Neuronal stem cell (in vitro differentiated cells): ENCODE measurements around the gene PEX16.

Experiments
- DNase-seq: peaks from one replicate; pipeline ENCODE4 v3.0.0-alpha.2; 2013; ENCODE audit warnings: low spot score
- H2AFZ ChIP-seq: one replicate; pipeline ENCODE4 v1.6.1; 2013; ENCODE audit warnings: mild to moderate bottlenecking, low read length, inconsistent platforms
- H2AK5ac ChIP-seq: 2 replicates; pipeline ENCODE4 v1.6.1; 2013; ENCODE audit warnings: low read depth, mild to moderate bottlenecking, inconsistent platforms, low read length, moderate library complexity, mixed read lengths
- H2BK120ac ChIP-seq: 2 replicates; pipeline ENCODE4 v1.6.1; 2013; ENCODE audit warnings: low read depth, mild to moderate bottlenecking, inconsistent platforms, low read length, moderate library complexity, mixed read lengths
- H2BK12ac ChIP-seq: one replicate; pipeline ENCODE4 v1.6.1; 2013; ENCODE audit warnings: low read length, inconsistent platforms
- H2BK15ac ChIP-seq: 2 replicates; pipeline ENCODE4 v1.6.1; 2013; ENCODE audit warnings: mild to moderate bottlenecking, low read length, inconsistent platforms, mixed read lengths
- H2BK5ac ChIP-seq: one replicate; pipeline ENCODE4 v1.6.1; 2013; ENCODE audit warnings: inconsistent platforms, mild to moderate bottlenecking, low read length, moderate library complexity
- H3K14ac ChIP-seq: one replicate; pipeline ENCODE4 v1.6.1; 2013; ENCODE audit warnings: low read length, inconsistent platforms
- H3K18ac ChIP-seq: 2 replicates; pipeline ENCODE4 v1.6.1; 2013; ENCODE audit warnings: low read length, inconsistent platforms
- H3K23ac ChIP-seq: 2 replicates; pipeline ENCODE4 v1.6.1; 2013; ENCODE audit warnings: low read depth, mild to moderate bottlenecking, mixed read lengths, low read length, inconsistent platforms; ENCODE audit not compliant: poor library complexity
- H3K27ac ChIP-seq: replicated peaks from 3 replicates; pipeline ENCODE4 v1.5.1; 2013; ENCODE audit warnings: low read length, inconsistent platforms
- H3K27me3 ChIP-seq, 3 experiments: 2 replicates each; pipeline ENCODE4 v1.6.1; 2013; ENCODE audit warnings: low read length in 3 of 3, mild to moderate bottlenecking in 2 of 3, inconsistent platforms in 1 of 3, low read depth in 1 of 3, mixed read lengths in 1 of 3, moderate library complexity in 1 of 3; ENCODE audit not compliant: control insufficient read depth in 3 of 3, insufficient read depth in 3 of 3
- H3K36me3 ChIP-seq, 2 donors: replicated peaks in 1 of 2; 2 replicates each; pipeline ENCODE4 v1.6.1; 2013; ENCODE audit warnings: low read length in 2 of 2; ENCODE audit not compliant: control insufficient read depth in 2 of 2, insufficient read depth in 2 of 2
- H3K4ac ChIP-seq: 2 replicates; pipeline ENCODE4 v1.6.1; 2013; ENCODE audit warnings: inconsistent platforms, mild to moderate bottlenecking, low read length, moderate library complexity
- H3K4me1 ChIP-seq, 2 donors: 1 replicate in 1 of 2; 2 replicates in 1 of 2; pipeline ENCODE4 v1.6.1; 2013; ENCODE audit warnings: low read length in 2 of 2, low read depth in 1 of 2; ENCODE audit not compliant: control insufficient read depth in 2 of 2, insufficient read depth in 1 of 2
- H3K4me2 ChIP-seq: one replicate; pipeline ENCODE4 v1.6.1; 2013; ENCODE audit warnings: mild to moderate bottlenecking, low read length, inconsistent platforms; ENCODE audit not compliant: insufficient read depth, poor library complexity, severe bottlenecking
- H3K4me3 ChIP-seq, 2 donors: 2 replicates each; pipeline ENCODE4 v1.5.1; 2013; ENCODE audit warnings: low read length in 2 of 2, mild to moderate bottlenecking in 2 of 2, inconsistent platforms in 1 of 2, moderate library complexity in 1 of 2
- H3K79me1 ChIP-seq: one replicate; pipeline ENCODE4 v1.6.1; 2013; ENCODE audit warnings: low read depth, mild to moderate bottlenecking, inconsistent platforms, low read length, moderate library complexity
- H3K9ac ChIP-seq: one replicate; pipeline ENCODE4 v1.6.1; 2013; ENCODE audit warnings: mild to moderate bottlenecking, low read depth, low read length, inconsistent platforms; ENCODE audit not compliant: poor library complexity
- H3K9me3 ChIP-seq, 2 donors: replicated peaks in 1 of 2; 2 replicates each; pipeline versions ENCODE3 to v1.6.1; 2013; ENCODE audit warnings: low read length in 2 of 2, mild to moderate bottlenecking in 2 of 2, inconsistent platforms in 1 of 2, low read depth in 1 of 2, mixed read lengths in 1 of 2, moderate library complexity in 1 of 2; ENCODE audit not compliant: control insufficient read depth in 2 of 2, insufficient read depth in 1 of 2
- H4K8ac ChIP-seq: one replicate; pipeline ENCODE4 v1.6.1; 2013; ENCODE audit warnings: low read depth, mild to moderate bottlenecking, inconsistent platforms, low read length, moderate library complexity
- H4K91ac ChIP-seq: one replicate; pipeline ENCODE4 v1.6.1; 2013; ENCODE audit warnings: low read length, low read depth, mild to moderate bottlenecking, inconsistent platforms; ENCODE audit not compliant: poor library complexity
- WGBS, 2 donors: extraction: QIAGEN DNeasy Blood & Tissue Kit; methylation state at CpG; one replicate each; pipeline ENCODE4 v1.1.7; 2013; ENCODE audit warnings: missing lambda C conversion rate in 2 of 2, mixed read lengths in 1 of 2; ENCODE audit not compliant: insufficient read length in 2 of 2, insufficient replicate concordance in 1 of 2; ENCODE audit errors: extremely low coverage in 2 of 2; 5-methylcytosine and 5-hydroxymethylcytosine counted together

The PEX16 gene

DNA sequence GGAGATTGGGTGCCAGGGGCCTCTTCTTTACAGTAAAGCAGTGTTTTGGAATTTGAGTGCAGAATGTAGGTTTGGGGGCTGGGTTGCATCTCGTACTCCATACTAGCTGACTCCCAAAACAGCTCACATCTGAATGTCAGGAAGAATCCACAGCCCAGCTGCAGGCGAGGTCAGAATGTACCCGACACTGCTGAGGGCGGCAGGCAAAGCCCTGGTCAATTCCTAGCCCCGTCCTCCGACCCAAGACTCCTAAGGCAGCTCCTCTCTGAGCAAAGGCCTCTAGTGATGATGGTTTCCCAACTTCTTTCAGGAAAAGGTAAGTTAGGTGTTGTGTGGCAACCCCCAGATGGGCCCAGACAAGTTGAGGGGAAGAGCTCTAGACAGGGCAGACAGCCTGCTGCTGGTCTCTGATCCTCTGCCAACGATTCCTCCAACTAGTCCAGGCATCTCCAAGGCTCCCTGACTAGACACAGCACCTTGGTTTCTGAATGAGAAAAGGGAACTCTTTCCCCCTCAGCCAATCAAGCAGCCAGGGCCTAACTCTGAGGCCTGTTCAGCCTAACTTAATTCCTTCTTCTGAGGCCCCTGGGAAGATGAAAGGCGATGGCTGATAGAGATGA is 13.4 kb upstream of the PEX16 start:
- Histone ChIP-seq H2BK120ac (no peak overlapping the region), H3K23ac (no peak overlapping the region), H2BK5ac (no peak overlapping the region), H3K27me3 (peaks cover 0 to 1% (median 0%) of the 10 kb centered on the region in 3 experiments), H3K36me3 (peaks cover 27 to 49% of the 10 kb centered on the region in 2 donors), H3K4me1 (no peaks in the 10 kb centered on the region), H2AK5ac (no peak overlapping the region), H2BK12ac (no peak overlapping the region), H2AFZ (no peak overlapping the region), H4K8ac (no peak overlapping the region), H3K9ac (no peak overlapping the region), H3K27ac (no peak overlapping the region), H2BK15ac (no peak overlapping the region), H3K14ac (no peak overlapping the region), H3K4me2 (no peak overlapping the region), H4K91ac (no peak overlapping the region), H3K4me3 (no peak overlapping the region), H3K9me3 (peaks cover 0 to 2% of the 10 kb centered on the region in 2 donors), H3K79me1 (peaks cover 7% of the 10 kb centered on the region), H3K4ac (no peak overlapping the region), H3K18ac (no peak overlapping the region)
- DNase-seq, result no peak
- WGBS, 2 donors, result no CpG with 5 or more reads among the region's 8 CpGs

DNA sequence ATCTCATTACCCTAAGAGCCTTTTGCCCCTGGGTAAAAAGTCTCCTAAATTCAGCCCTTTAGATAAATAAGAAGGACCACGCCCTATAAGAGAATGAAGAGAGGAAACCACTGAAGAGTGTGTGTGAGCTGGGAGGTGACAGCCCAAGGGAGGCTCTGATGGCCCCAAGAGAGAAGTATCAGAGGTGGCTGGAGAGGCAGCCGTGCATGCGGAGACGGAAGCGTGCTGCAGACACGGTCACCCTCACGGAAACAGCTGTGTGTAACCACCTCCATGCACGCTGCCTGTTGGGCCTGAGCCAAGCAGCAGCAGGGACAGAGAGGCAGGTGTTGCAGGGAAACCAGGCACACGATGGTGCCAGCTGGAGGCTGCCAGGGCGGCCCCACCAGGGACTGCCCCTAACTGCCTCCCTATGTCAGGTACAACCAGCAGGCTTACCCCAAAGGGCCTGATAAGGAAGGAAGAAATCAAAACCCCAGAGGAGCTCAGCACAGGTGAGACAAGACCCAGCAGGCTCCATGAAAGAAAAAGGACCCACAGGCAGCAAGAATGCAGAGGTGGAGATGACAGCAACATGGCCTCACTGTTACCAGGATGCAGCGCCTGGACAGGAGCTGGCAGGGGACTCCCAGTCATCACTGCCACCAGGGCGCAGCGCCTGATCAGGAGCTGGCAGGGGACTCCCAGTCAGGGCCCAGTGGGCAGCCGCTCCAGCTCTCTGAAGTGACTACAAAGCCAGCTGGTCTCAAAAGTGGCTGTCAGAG is 12.5 kb upstream of the PEX16 start:
- Histone ChIP-seq H3K4me2 (no peak overlapping the region), H3K9ac (no peak overlapping the region), H2BK15ac (no peak overlapping the region), H2BK12ac (no peak overlapping the region), H4K91ac (no peak overlapping the region), H3K9me3 (peaks cover 0 to 2% of the 10 kb centered on the region in 2 donors), H4K8ac (peak overlapping the region; percentile 31), H3K4me3 (no peak overlapping the region), H3K18ac (peak overlapping the region; percentile 27), H2BK120ac (no peak overlapping the region), H3K4me1 (no peaks in the 10 kb centered on the region), H2BK5ac (peak overlapping the region; percentile 78), H2AFZ (no peak overlapping the region), H3K4ac (no peak overlapping the region), H3K23ac (peak overlapping the region; percentile 92), H3K14ac (no peak overlapping the region), H3K36me3 (peaks cover 21 to 40% of the 10 kb centered on the region in 2 donors), H3K27ac (no peak overlapping the region), H3K79me1 (peaks cover 7% of the 10 kb centered on the region), H2AK5ac (no peak overlapping the region), H3K27me3 (peaks cover 0 to 5% (median 0%) of the 10 kb centered on the region in 3 experiments)
- no CpG with 5 or more reads among the region's 14 CpGs for WGBS, 2 donors
- DNase-seq, result no peak

DNA sequence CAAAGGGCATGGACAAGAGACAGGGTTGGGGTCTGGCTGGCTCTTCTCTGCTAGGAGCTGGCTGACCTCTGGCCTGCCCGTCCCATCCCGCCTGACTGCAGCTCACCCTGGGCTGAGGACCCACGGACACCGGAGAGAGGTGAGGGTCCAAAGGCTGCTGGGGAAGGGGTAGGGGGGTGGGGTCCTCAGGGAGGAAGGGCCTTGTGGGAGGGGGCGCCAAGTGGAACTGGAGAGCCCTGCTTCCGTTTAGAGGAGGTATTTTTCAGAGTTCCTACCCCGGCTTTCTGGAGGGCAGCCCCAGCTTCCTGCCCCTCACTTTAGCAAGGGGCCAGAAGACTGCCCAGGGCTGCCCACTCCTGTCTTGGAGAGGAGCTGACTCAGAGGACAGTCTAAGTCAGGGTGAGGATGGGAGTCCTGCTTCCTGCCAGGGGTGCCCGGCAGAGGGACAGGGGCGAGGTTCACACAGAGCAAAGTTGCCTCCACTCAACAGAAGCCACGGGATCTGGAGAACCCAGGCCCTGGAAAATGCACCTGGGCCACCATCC is 11.9 kb upstream of the PEX16 start:
- no peak for DNase-seq
- H3K4me3 ChIP-seq, result no peak overlapping the region
- H2BK5ac ChIP-seq, result no peak overlapping the region
- H3K4me1 ChIP-seq, result no peaks in the 10 kb centered on the region
- no peak overlapping the region for H3K4ac ChIP-seq
- no peak overlapping the region for H3K9ac ChIP-seq
- H3K18ac ChIP-seq, result no peak overlapping the region
- no CpG with 5 or more reads among the region's 10 CpGs for WGBS, 2 donors
- peaks cover 15 to 34% of the 10 kb centered on the region in 2 donors for H3K36me3 ChIP-seq
- no peak overlapping the region for H3K23ac ChIP-seq
- no peak overlapping the region for H2BK12ac ChIP-seq
- H3K27me3 ChIP-seq, result peaks cover 0 to 11% (median 0%) of the 10 kb centered on the region in 3 experiments
- no peak overlapping the region for H2AK5ac ChIP-seq
- H2BK15ac ChIP-seq, result no peak overlapping the region
- H3K9me3 ChIP-seq, result peaks cover 0 to 2% of the 10 kb centered on the region in 2 donors
- H2BK120ac ChIP-seq, result no peak overlapping the region
- H4K8ac ChIP-seq, result no peak overlapping the region
- H4K91ac ChIP-seq, result no peak overlapping the region
- H3K79me1 ChIP-seq, result peaks cover 7% of the 10 kb centered on the region
- H3K27ac ChIP-seq, result no peak overlapping the region
- no peak overlapping the region for H3K4me2 ChIP-seq
- H2AFZ ChIP-seq, result no peak overlapping the region
- no peak overlapping the region for H3K14ac ChIP-seq
